K562 (cell line): Measurements from ENCODE around the gene CCN6. TPM values are rescaled to one million over a fixed set of nuclear protein-coding genes. Genes with fewer than 3 reads are reported as not detected.

Source experiments
- ATAC-seq: fragments of 200-7000 bp; cut with Tn5 transposase; 3 replicates; pipeline ENCODE4 v1.9.1; 2020; ENCODE audit warnings: moderate library complexity
- BruUV-seq: library from RNA; stranded (reverse); fragments of 400-500 nt; replicated peaks from 2 replicates; lab custom pipeline; 2021; lab: Mats Ljungman, UMichigan
- CTCF ChIA-PET: fragments of 300-600 bp; formaldehyde crosslinking; extraction: SDS; loops from one replicate; lab custom pipeline; 2021; ENCODE audit warnings: low intra/inter-chr PET ratio; lab: Yijun Ruan, JAX
- POLR2A ChIA-PET: fragments of 300-600, 350-650 bp; sonication (Branson Sonifier 250); formaldehyde crosslinking; extraction: SDS; loops from one replicate; lab custom pipeline; 2021; ENCODE audit warnings: antibody characterized with exemption, inconsistent platforms; lab: Yijun Ruan, JAX
- DNase-seq, 4 experiments: peaks; one replicate each; pipeline versions ENCODE4 v3.0.0 to v3.0.0-alpha.2; 2011 to 2018; ENCODE audit warnings: low spot score in 3 of 4, mixed read lengths in 3 of 4; ENCODE audit errors: extremely low read depth in 1 of 4
- FAIRE-seq: peaks from 2 replicates; lab custom pipeline; 2011; peaks lifted over from hg19 to GRCh38; lab: Jason Lieb, UNC
- H2AFZ ChIP-seq: 2 replicates; pipeline ENCODE4 v1.6.0; 2011; ENCODE audit warnings: low read depth, low read length, control low read depth, inconsistent platforms
- H3K27ac ChIP-seq: fragments of 200-600 bp; 3 replicates; pipeline ENCODE4 v1.8.0; 2011; ENCODE audit warnings: low read depth, mild to moderate bottlenecking, control low read depth, inconsistent platforms, low read length, moderate library complexity, mixed read lengths; ENCODE audit errors: extremely low read depth
- H3K27me3 ChIP-seq, 2 experiments: fragments of 300-600 bp in 1 of 2; 2 replicates in 1 of 2; 3 replicates in 1 of 2; pipeline versions ENCODE4 v1.6.0 to v1.8.0; 2011; ENCODE audit warnings: inconsistent platforms in 2 of 2, low read length in 2 of 2, mild to moderate bottlenecking in 1 of 2, mixed read lengths in 1 of 2, moderate library complexity in 1 of 2; ENCODE audit not compliant: control insufficient read depth in 2 of 2, insufficient read depth in 2 of 2
- H3K36me3 ChIP-seq: fragments of 300-600 bp; 3 replicates; pipeline ENCODE4 v1.8.0; 2011; ENCODE audit warnings: mild to moderate bottlenecking, low read length, inconsistent platforms; ENCODE audit not compliant: control insufficient read depth, insufficient read depth
- H3K4me1 ChIP-seq, 2 experiments: fragments of 200-600 bp in 1 of 2; replicated peaks in 1 of 2; 2 replicates in 1 of 2; 3 replicates in 1 of 2; pipeline versions ENCODE4 v1.5.1 to v1.8.0; 2011; ENCODE audit warnings: inconsistent platforms in 2 of 2, low read length in 2 of 2, mild to moderate bottlenecking in 1 of 2, mixed read lengths in 1 of 2, moderate library complexity in 1 of 2; ENCODE audit not compliant: control insufficient read depth in 2 of 2, insufficient read depth in 2 of 2
- H3K4me2 ChIP-seq: 2 replicates; pipeline ENCODE4 v1.6.1; 2011; ENCODE audit warnings: low read length, control low read depth, inconsistent platforms, mixed read lengths; ENCODE audit not compliant: insufficient read depth
- H3K4me3 ChIP-seq: fragments of 200-600 bp; sonication (generic), shearing (Covaris generic); 2 replicates; pipeline ENCODE4 v1.5.1; 2016; ENCODE audit warnings: control low read depth, inconsistent platforms
- H3K79me2 ChIP-seq: fragments of 200-600 bp; 3 replicates; pipeline ENCODE4 v1.8.0; 2011; ENCODE audit warnings: low read length, inconsistent platforms; ENCODE audit not compliant: control insufficient read depth, insufficient read depth
- H3K9ac ChIP-seq, 2 experiments: 2 replicates each; pipeline versions ENCODE4 v1.6.0 to v1.6.1; 2011; ENCODE audit warnings: low read depth in 2 of 2, low read length in 2 of 2, control low read depth in 1 of 2, inconsistent platforms in 1 of 2, mild to moderate bottlenecking in 1 of 2, mixed read lengths in 1 of 2; ENCODE audit not compliant: insufficient read depth in 1 of 2
- H3K9me1 ChIP-seq: one replicate; pipeline ENCODE4 v1.6.0; 2011; ENCODE audit warnings: inconsistent platforms, mild to moderate bottlenecking, low read length, moderate library complexity; ENCODE audit not compliant: control insufficient read depth, insufficient read depth
- H3K9me3 ChIP-seq: replicated peaks from 2 replicates; pipeline ENCODE4 v1.5.1; 2011; ENCODE audit warnings: low read depth, low read length, inconsistent platforms; ENCODE audit not compliant: control insufficient read depth, insufficient read depth
- H4K20me1 ChIP-seq: replicated peaks from 2 replicates; pipeline ENCODE4 v1.6.1; 2011; ENCODE audit warnings: low read length, inconsistent platforms, mixed read lengths; ENCODE audit not compliant: control insufficient read depth, insufficient read depth
- MEIS2 ChIP-seq: fragments of 450-650 bp; IDR thresholded peaks from 2 replicates; pipeline ENCODE4 v1.6.1; 2014; ENCODE audit warnings: mild to moderate bottlenecking; ENCODE audit not compliant: partially characterized antibody
- ZNF239 ChIP-seq: fragments of 250-450 bp; sonication (Bioruptor Pico); IDR thresholded peaks from 2 replicates; pipeline ENCODE4 v1.4.0; 2020; ENCODE audit warnings: mild to moderate bottlenecking
- WGBS: fragments of 100-300 bp; shearing (Covaris generic); methylation state at CpG from one replicate; pipeline ENCODE4 v1.1.6; 2016; ENCODE audit warnings: low coverage, mixed read lengths; ENCODE audit not compliant: insufficient coverage; ENCODE audit errors: missing lambda C conversion rate; 5-methylcytosine and 5-hydroxymethylcytosine counted together
- in situ Hi-C: fragments of 300-500 bp; cut with MboI; formaldehyde crosslinking; loops from 4 replicates; pipeline ENCODE4 v1.15.0; 2018; ENCODE audit warnings: inconsistent platforms, mixed read lengths
- intact Hi-C: fragments of 100-400 bp; cut with micrococcal nuclease; formaldehyde crosslinking; loops from 2 replicates; pipeline ENCODE4 v1.14.2; 2022
- polyA plus RNA-seq, 8 experiments: library from polyadenylated mRNA; depleted of rRNA in 4 of 8; stranded (reverse) in 5 of 8; unstranded in 3 of 8; fragments of >200 nt; fragmentation: Nextera tagmentation in 2 of 8; fragmentation: Illumina TruSeq in 1 of 8; extraction: Ambion mirVana in 2 of 8; extraction: Trizol in 1 of 8; gene quantifications; 2 replicates each; pipeline versions ENCODE4 v1.2.1 to v1.2.3, GENCODE V29; 2011 to 2014; ENCODE audit warnings: inconsistent platforms in 1 of 8, missing spikeins in 1 of 8
- total RNA-seq, 7 experiments: library from RNA; depleted of rRNA in 6 of 7; stranded (reverse); fragments of >200 nt in 6 of 7; fragmentation: Illumina TruSeq in 2 of 7; extraction: Trizol in 2 of 7; gene quantifications; 2 replicates each; pipeline versions ENCODE4 v1.2.1 to v1.2.3, GENCODE V29; 2011 to 2021; ENCODE audit warnings: low replicate concordance in 1 of 7
- TF ChIP-seq, protein P1 (sequence below), 2 experiments: IDR thresholded peaks in 1 of 2; conservative IDR thresholded peaks in 1 of 2; 2 replicates each; pipeline ENCODE4 v1.6.1; 2016; ENCODE audit warnings: low read depth in 2 of 2, mild to moderate bottlenecking in 1 of 2, missing compliant biosample characterization in 1 of 2, missing genetic modification characterization in 1 of 2, moderate library complexity in 1 of 2
- TF ChIP-seq, protein P2 (sequence below): fragments of 450-650 bp; IDR thresholded peaks from 2 replicates; pipeline ENCODE4 v1.6.1; 2016

The CCN6 gene
- total and polyA plus RNA-seq, 9 of the 15 experiments (the other 6 are each of a cell fraction or from before 2014, with no cell fraction given), result 0.04 to 0.62 (median 0.21) TPM; not detected in 2

GRCh38 chr6:112106562-112106961, 52.7 kb downstream of the CCN6 start:
- no peaks in the 10 kb centered on the region for H3K27me3 ChIP-seq
- ChIA-PET POLR2A (interaction anchor here (1.1 kb wide), 1 partner anchor 13 kb away, joined by 3 read pairs; no protein-coding TSS in a partner anchor), CTCF (interaction anchor here (0.6 kb wide), 1 partner anchor 13 kb away, joined by 3 read pairs; no protein-coding TSS in a partner anchor)
- H3K9me3 ChIP-seq, result no peaks in the 10 kb centered on the region
- no TSS peak for BruUV-seq
- TF ChIP-seq, protein P1, sequence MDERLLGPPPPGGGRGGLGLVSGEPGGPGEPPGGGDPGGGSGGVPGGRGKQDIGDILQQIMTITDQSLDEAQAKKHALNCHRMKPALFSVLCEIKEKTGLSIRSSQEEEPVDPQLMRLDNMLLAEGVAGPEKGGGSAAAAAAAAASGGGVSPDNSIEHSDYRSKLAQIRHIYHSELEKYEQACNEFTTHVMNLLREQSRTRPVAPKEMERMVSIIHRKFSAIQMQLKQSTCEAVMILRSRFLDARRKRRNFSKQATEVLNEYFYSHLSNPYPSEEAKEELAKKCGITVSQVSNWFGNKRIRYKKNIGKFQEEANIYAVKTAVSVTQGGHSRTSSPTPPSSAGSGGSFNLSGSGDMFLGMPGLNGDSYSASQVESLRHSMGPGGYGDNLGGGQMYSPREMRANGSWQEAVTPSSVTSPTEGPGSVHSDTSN (CRISPR knock-in tag; IDR thresholded peaks at IDR 0.05; ENCODE audit: low read depth), result no peak
- TF ChIP-seq, protein P1 (tag; conservative IDR thresholded peaks at IDR 0.05; ENCODE audit: low read depth), result peak; percentile 66
- TF ChIP-seq ZNF239 (CRISPR knock-in tag), result no peak
- peak; percentile 66 for TF ChIP-seq MEIS2
- TF ChIP-seq, protein P2, sequence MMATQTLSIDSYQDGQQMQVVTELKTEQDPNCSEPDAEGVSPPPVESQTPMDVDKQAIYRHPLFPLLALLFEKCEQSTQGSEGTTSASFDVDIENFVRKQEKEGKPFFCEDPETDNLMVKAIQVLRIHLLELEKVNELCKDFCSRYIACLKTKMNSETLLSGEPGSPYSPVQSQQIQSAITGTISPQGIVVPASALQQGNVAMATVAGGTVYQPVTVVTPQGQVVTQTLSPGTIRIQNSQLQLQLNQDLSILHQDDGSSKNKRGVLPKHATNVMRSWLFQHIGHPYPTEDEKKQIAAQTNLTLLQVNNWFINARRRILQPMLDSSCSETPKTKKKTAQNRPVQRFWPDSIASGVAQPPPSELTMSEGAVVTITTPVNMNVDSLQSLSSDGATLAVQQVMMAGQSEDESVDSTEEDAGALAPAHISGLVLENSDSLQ, result 0 out of 2 replicates have a peak, but pooled peaks have one; percentile 18
- no peak; the same call in 2 of the 3 replicates for ATAC-seq
- no peaks in the 10 kb centered on the region for H3K79me2 ChIP-seq
- no peak overlapping the region for H2AFZ ChIP-seq
- H3K9ac ChIP-seq, result no peak overlapping the region
- no peaks in the 10 kb centered on the region for H3K4me1 ChIP-seq
- WGBS, result 0% methylated on average over 2 of the region's 2 CpGs
- intact Hi-C loops (no loop called here), in situ Hi-C loops (no loop called here)
- H3K4me2 ChIP-seq, result no peak overlapping the region
- no peak overlapping the region for H3K27ac ChIP-seq
- no peak overlapping the region for H3K4me3 ChIP-seq
- no peak for DNase-seq
- FAIRE-seq, result no peak
- H4K20me1 ChIP-seq, result no peaks in the 10 kb centered on the region
- no peaks in the 10 kb centered on the region for H3K36me3 ChIP-seq
- H3K9me1 ChIP-seq, result no peaks in the 10 kb centered on the region
